Neural cell (in vitro differentiated cells): Measurements from ENCODE around the gene DSCAML1. TPM values are rescaled to one million over a fixed set of nuclear protein-coding genes. Genes with fewer than 3 reads are reported as not detected.

Experiments
- H2AFZ ChIP-seq: fragments of 200-600, 300-800 bp; sonication (generic), shearing (Covaris generic); 2 replicates; pipeline ENCODE4 v1.6.0; 2014; ENCODE audit warnings: low read depth, mild to moderate bottlenecking, antibody characterized with exemption, low read length, moderate library complexity
- H3F3A ChIP-seq: fragments of 200-600 bp; shearing (Covaris generic); 2 replicates; pipeline ENCODE4 v1.6.1; 2016; ENCODE audit warnings: mild to moderate bottlenecking, moderate library complexity, mixed read lengths, antibody characterized with exemption, low read length; ENCODE audit not compliant: insufficient read depth, poor library complexity, severe bottlenecking
- H3K27ac ChIP-seq: fragments of 200-600, 300-800 bp; sonication (generic), shearing (Covaris generic); 2 replicates; pipeline ENCODE4 v1.5.1; 2014; ENCODE audit warnings: mild to moderate bottlenecking, low read length, moderate library complexity
- H3K27me3 ChIP-seq: fragments of 300-800, 200-600 bp; sonication (generic), shearing (Covaris generic); 2 replicates; pipeline ENCODE4 v1.6.0; 2014; ENCODE audit warnings: mild to moderate bottlenecking, low read depth, low read length, moderate library complexity; ENCODE audit not compliant: insufficient read depth
- H3K36me3 ChIP-seq: fragments of 300-800, 200-600 bp; sonication (generic), shearing (Covaris generic); 2 replicates; pipeline ENCODE4 v1.5.1; 2014; ENCODE audit warnings: mild to moderate bottlenecking, antibody characterized with exemption, low read length, moderate library complexity; ENCODE audit not compliant: insufficient read depth
- H3K4me2 ChIP-seq: fragments of 300-800, 200-600 bp; sonication (generic), shearing (Covaris generic); 2 replicates; pipeline ENCODE4 v1.6.0; 2014; ENCODE audit warnings: mild to moderate bottlenecking, low read length
- H3K4me3 ChIP-seq: fragments of 300-800, 200-600 bp; sonication (generic), shearing (Covaris generic); 2 replicates; pipeline ENCODE4 v1.5.1; 2014; ENCODE audit warnings: mild to moderate bottlenecking, low read length, moderate library complexity
- H3K79me2 ChIP-seq: fragments of 200-600 bp; shearing (Covaris generic); replicated peaks from 2 replicates; pipeline ENCODE4 v1.6.0; 2014; ENCODE audit warnings: mild to moderate bottlenecking, low read length, moderate library complexity; ENCODE audit not compliant: insufficient read depth
- H3K9ac ChIP-seq: fragments of 300-800, 200-600 bp; sonication (generic), shearing (Covaris generic); 2 replicates; pipeline ENCODE4 v1.6.1; 2016; ENCODE audit warnings: mild to moderate bottlenecking, low read length, mixed read lengths
- H3K9me2 ChIP-seq: fragments of 200-600 bp; shearing (Covaris generic); 2 replicates; pipeline ENCODE4 v1.6.1; 2016; ENCODE audit warnings: mild to moderate bottlenecking, low read length, mixed read lengths; ENCODE audit not compliant: insufficient read depth
- H3K9me3 ChIP-seq: fragments of 200-600, 300-800 bp; sonication (generic), shearing (Covaris generic); 2 replicates; pipeline ENCODE4 v1.6.1; 2016; ENCODE audit warnings: mild to moderate bottlenecking, mixed run types, low read length, moderate library complexity, mixed read lengths
- H4K20me1 ChIP-seq: fragments of 200-600 bp; shearing (Covaris generic); 2 replicates; pipeline ENCODE4 v1.6.1; 2016; ENCODE audit warnings: mild to moderate bottlenecking, mixed run types; ENCODE audit not compliant: insufficient read depth
- EP300 ChIP-seq: fragments of 450-650 bp; conservative IDR thresholded peaks from 2 replicates; pipeline ENCODE4 v1.6.1; 2014; ENCODE audit warnings: antibody characterized with exemption, mild to moderate bottlenecking, moderate library complexity; ENCODE audit not compliant: poor library complexity, severe bottlenecking
- EZH2 ChIP-seq: fragments of 200-600, 300-800 bp; shearing (Covaris generic), sonication (generic); IDR thresholded peaks from 2 replicates; pipeline ENCODE4 v1.6.1; 2014; ENCODE audit warnings: antibody characterized with exemption, low read length, borderline replicate concordance, mild to moderate bottlenecking; ENCODE audit not compliant: insufficient read depth, poor library complexity, severe bottlenecking
- MXI1 ChIP-seq: fragments of 450-650 bp; conservative IDR thresholded peaks from 2 replicates; pipeline ENCODE4 v1.6.1; 2014; ENCODE audit warnings: antibody characterized with exemption, mild to moderate bottlenecking; ENCODE audit not compliant: poor library complexity, severe bottlenecking
- POLR2AphosphoS5 ChIP-seq: IDR thresholded peaks from 2 replicates; pipeline ENCODE4 v1.6.1; 2012
- RAD21 ChIP-seq: fragments of 450-650 bp; conservative IDR thresholded peaks from 2 replicates; pipeline ENCODE4 v1.6.1; 2014; ENCODE audit warnings: antibody characterized with exemption, mild to moderate bottlenecking, moderate library complexity
- SMC3 ChIP-seq: fragments of 450-650 bp; conservative IDR thresholded peaks from 2 replicates; pipeline ENCODE4 v1.6.1; 2014; ENCODE audit warnings: antibody characterized with exemption, mild to moderate bottlenecking, moderate library complexity; ENCODE audit not compliant: poor library complexity
- TAF1 ChIP-seq: IDR thresholded peaks from 2 replicates; pipeline ENCODE4 v1.6.1; 2012; ENCODE audit warnings: low read depth
- polyA plus RNA-seq: library from polyadenylated mRNA; depleted of rRNA; stranded (reverse); fragments of >200 nt; gene quantifications from 2 replicates; pipeline ENCODE4 v1.2.3, GENCODE V29; 2014
- TF ChIP-seq, protein P1 (sequence below): fragments of 450-650 bp; IDR thresholded peaks from 2 replicates; pipeline ENCODE4 v1.5.1; 2014; ENCODE audit warnings: antibody characterized with exemption, mild to moderate bottlenecking, moderate library complexity; ENCODE audit not compliant: poor library complexity, severe bottlenecking
- TF ChIP-seq, protein P2 (sequence below): IDR thresholded peaks from 2 replicates; pipeline ENCODE4 v1.6.1; 2012; ENCODE audit warnings: borderline replicate concordance

Gene DSCAML1
- polyA plus RNA-seq, 1 donor from 2014 or later = 1.3 TPM

DNA sequence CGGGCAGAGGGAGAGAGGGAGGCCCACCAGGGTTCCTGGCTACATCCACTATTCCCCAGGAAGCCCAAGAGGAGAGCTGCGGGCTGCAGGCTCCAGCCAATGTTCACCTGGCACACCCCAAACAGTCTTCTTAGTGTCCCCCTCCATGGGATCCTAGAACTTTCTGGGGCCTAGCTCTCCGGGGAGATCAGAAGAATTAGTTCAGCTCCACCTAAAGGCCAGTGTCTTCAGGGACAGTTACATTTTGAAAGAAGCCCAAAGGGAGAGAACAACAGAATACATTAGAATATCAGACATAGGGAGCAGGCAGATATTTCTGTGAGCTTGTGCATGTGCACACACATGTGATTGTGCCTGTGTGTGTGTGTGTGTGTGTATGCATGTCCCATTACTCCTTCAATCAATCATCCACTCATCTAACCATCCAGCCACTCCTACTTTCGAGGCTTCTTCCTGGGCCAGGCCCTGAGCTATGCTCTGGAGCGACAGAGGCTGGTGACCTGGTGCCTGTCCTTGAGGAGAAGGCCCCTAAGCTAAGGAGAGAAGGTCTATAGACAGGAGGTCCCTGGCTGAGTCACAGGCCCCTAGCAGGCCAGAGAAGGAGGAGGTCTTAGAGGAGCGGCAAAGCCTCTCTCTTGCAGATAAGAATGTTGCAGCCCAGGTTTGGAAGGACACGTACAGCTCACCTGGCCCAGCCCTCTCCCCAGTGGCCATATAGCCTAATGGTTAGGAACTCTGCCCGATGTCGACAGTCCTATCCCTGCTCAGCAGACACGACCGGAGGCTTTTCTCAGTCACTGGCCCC is 165.5 kb downstream of the DSCAML1 start:
- Histone ChIP-seq H3K27me3 (no peaks in the 10 kb centered on the region), H3K27ac (no peak overlapping the region), H3K4me3 (no peak overlapping the region), H3K9me3 (no peaks in the 10 kb centered on the region), H2AFZ (no peak overlapping the region), H3K79me2 (no peaks in the 10 kb centered on the region), H3K36me3 (no peaks in the 10 kb centered on the region), H3K9me2 (no peaks in the 10 kb centered on the region), H3K9ac (no peak overlapping the region), H3F3A (no peaks in the 10 kb centered on the region), H4K20me1 (no peaks in the 10 kb centered on the region), H3K4me2 (no peak overlapping the region)
- TF ChIP-seq EP300 (no peak), POLR2AphosphoS5 (no peak), TAF1 (no peak), EZH2 (no peak), MXI1 (no peak), SMC3 (no peak), RAD21 (no peak)
- TF ChIP-seq, protein P1, sequence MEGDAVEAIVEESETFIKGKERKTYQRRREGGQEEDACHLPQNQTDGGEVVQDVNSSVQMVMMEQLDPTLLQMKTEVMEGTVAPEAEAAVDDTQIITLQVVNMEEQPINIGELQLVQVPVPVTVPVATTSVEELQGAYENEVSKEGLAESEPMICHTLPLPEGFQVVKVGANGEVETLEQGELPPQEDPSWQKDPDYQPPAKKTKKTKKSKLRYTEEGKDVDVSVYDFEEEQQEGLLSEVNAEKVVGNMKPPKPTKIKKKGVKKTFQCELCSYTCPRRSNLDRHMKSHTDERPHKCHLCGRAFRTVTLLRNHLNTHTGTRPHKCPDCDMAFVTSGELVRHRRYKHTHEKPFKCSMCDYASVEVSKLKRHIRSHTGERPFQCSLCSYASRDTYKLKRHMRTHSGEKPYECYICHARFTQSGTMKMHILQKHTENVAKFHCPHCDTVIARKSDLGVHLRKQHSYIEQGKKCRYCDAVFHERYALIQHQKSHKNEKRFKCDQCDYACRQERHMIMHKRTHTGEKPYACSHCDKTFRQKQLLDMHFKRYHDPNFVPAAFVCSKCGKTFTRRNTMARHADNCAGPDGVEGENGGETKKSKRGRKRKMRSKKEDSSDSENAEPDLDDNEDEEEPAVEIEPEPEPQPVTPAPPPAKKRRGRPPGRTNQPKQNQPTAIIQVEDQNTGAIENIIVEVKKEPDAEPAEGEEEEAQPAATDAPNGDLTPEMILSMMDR = no peak
- TF ChIP-seq, protein P2, sequence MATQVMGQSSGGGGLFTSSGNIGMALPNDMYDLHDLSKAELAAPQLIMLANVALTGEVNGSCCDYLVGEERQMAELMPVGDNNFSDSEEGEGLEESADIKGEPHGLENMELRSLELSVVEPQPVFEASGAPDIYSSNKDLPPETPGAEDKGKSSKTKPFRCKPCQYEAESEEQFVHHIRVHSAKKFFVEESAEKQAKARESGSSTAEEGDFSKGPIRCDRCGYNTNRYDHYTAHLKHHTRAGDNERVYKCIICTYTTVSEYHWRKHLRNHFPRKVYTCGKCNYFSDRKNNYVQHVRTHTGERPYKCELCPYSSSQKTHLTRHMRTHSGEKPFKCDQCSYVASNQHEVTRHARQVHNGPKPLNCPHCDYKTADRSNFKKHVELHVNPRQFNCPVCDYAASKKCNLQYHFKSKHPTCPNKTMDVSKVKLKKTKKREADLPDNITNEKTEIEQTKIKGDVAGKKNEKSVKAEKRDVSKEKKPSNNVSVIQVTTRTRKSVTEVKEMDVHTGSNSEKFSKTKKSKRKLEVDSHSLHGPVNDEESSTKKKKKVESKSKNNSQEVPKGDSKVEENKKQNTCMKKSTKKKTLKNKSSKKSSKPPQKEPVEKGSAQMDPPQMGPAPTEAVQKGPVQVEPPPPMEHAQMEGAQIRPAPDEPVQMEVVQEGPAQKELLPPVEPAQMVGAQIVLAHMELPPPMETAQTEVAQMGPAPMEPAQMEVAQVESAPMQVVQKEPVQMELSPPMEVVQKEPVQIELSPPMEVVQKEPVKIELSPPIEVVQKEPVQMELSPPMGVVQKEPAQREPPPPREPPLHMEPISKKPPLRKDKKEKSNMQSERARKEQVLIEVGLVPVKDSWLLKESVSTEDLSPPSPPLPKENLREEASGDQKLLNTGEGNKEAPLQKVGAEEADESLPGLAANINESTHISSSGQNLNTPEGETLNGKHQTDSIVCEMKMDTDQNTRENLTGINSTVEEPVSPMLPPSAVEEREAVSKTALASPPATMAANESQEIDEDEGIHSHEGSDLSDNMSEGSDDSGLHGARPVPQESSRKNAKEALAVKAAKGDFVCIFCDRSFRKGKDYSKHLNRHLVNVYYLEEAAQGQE = no peak

DNA sequence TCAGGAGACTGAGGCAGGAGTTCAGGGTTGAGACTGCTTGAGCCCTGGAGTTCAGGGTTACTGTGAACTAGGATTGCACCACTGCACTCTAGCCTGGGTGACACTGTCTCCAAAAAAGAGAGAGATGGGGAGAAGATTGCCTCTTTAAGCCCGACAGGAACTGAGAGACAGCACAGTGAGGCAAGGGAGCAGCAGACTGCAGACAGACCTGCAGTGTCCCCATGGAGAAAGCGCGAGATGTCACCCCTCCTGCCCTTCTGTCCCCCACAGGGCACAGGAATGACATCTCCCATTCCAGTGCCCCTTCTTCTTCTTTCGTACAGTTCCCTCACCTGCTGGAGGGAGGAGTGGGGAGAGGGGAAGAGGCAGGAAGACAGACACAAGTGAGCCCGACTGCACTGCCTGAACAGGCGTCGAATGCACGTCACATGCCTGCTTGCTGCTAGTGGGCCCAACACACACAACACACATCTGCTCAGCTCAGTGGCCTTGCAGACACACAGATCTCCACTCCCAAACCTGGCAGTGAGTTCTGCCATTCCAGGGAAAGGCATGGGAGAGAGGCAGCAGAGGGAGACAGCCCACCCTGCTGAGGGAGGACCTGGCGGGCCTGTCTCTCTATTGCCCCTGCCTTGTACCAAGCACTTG is 167.0 kb downstream of the DSCAML1 start:
- Histone ChIP-seq H3K4me2 (no peak overlapping the region), H3K27me3 (no peaks in the 10 kb centered on the region), H3K79me2 (no peaks in the 10 kb centered on the region), H3F3A (no peaks in the 10 kb centered on the region), H3K9me2 (no peaks in the 10 kb centered on the region), H3K9me3 (no peaks in the 10 kb centered on the region), H3K9ac (no peak overlapping the region), H2AFZ (no peak overlapping the region), H3K36me3 (no peaks in the 10 kb centered on the region), H4K20me1 (no peaks in the 10 kb centered on the region), H3K4me3 (no peak overlapping the region), H3K27ac (no peak overlapping the region)
- TF ChIP-seq MXI1 (no peak), EZH2 (no peak), EP300 (no peak), POLR2AphosphoS5 (no peak), RAD21 (no peak), TAF1 (no peak), SMC3 (no peak)
- TF ChIP-seq, protein P1 = no peak
- TF ChIP-seq, protein P2 = no peak
